Measurements from ENCODE around the gene NAGLU.

Gene NAGLU

GRCh38 chr17:42509841-42510240, 26.2 kb upstream of the NAGLU start:
- H3K27ac ChIP-seq (ENCODE audit: poor library complexity, severe bottlenecking) = no peak overlapping the region
- H3K4me3 ChIP-seq (ENCODE audit: severe bottlenecking) = no peak overlapping the region
- no peaks in the 10 kb centered on the region for H3K9me3 ChIP-seq (ENCODE audit: severe bottlenecking)
- TF ChIP-seq CTCF (IDR thresholded peaks at IDR 0.05; ENCODE audit: poor library complexity, severe bottlenecking) = no peak
- DNase-seq (ENCODE audit: low spot score) (no peak), ATAC-seq (ENCODE audit: low read depth) (no peak)
- no peaks in the 10 kb centered on the region for H3K27me3 ChIP-seq (ENCODE audit: insufficient read depth, poor library complexity, severe bottlenecking)
- peaks cover 12% of the 10 kb centered on the region for H3K36me3 ChIP-seq (ENCODE audit: low read depth)
- H3K4me1 ChIP-seq (ENCODE audit: insufficient read depth, poor library complexity, severe bottlenecking) = no peaks in the 10 kb centered on the region

- no peak overlapping the region for H3K4me3 ChIP-seq (ENCODE audit: severe bottlenecking)
- no peaks in the 10 kb centered on the region for H3K4me1 ChIP-seq (ENCODE audit: insufficient read depth, poor library complexity, severe bottlenecking)
- ATAC-seq (ENCODE audit: low read depth) (no peak), DNase-seq (ENCODE audit: low spot score) (no peak)
- TF ChIP-seq CTCF (IDR thresholded peaks at IDR 0.05; ENCODE audit: poor library complexity, severe bottlenecking) = no peak
- H3K9me3 ChIP-seq (ENCODE audit: severe bottlenecking) = no peaks in the 10 kb centered on the region
- H3K27me3 ChIP-seq (ENCODE audit: insufficient read depth, poor library complexity, severe bottlenecking) = no peaks in the 10 kb centered on the region
- no peak overlapping the region for H3K27ac ChIP-seq (ENCODE audit: poor library complexity, severe bottlenecking)
- peaks cover 12% of the 10 kb centered on the region for H3K36me3 ChIP-seq (ENCODE audit: low read depth)
These were observed 23.8 kb upstream of the NAGLU start for GRCh38 chr17:42512246-42512645.

DNA sequence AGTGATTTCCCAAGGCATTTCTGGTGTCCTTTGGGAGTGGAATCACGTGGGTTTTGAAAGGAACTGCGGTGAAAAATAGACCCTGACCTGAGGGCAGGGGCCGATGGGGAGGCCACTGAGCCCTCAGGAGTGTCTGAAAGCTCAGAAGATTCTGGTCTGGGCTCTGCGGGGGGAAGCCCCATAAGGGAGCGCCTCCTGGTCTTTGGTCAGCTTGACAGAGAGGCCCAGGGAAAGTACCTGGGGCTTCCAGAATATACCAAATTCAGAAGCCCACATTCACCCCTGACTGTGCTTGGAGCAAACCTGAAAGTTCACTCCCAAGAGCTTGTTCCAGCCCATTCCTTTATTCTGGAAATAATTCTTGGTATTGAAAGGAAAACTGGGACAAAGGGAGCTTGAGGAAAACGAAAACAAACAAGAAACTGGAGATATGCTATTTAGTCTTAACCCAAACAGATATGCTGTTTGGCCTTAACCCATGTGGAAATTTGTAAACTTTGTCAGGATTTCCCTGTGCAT, 23.2 kb upstream of the NAGLU start:
- no peak overlapping the region for H3K4me3 ChIP-seq (ENCODE audit: severe bottlenecking)
- H3K27me3 ChIP-seq (ENCODE audit: insufficient read depth, poor library complexity, severe bottlenecking) = no peaks in the 10 kb centered on the region
- peaks cover 3% of the 10 kb centered on the region for H3K4me1 ChIP-seq (ENCODE audit: insufficient read depth, poor library complexity, severe bottlenecking)
- no peaks in the 10 kb centered on the region for H3K9me3 ChIP-seq (ENCODE audit: severe bottlenecking)
- H3K27ac ChIP-seq (ENCODE audit: poor library complexity, severe bottlenecking) = no peak overlapping the region
- peaks cover 12% of the 10 kb centered on the region for H3K36me3 ChIP-seq (ENCODE audit: low read depth)
- ATAC-seq (ENCODE audit: low read depth) (no peak), DNase-seq (ENCODE audit: low spot score) (no peak)
- TF ChIP-seq CTCF (IDR thresholded peaks at IDR 0.05; ENCODE audit: poor library complexity, severe bottlenecking) = no peak

GRCh38 chr17:42513686-42514085, 22.4 kb upstream of the NAGLU start:
- Histone ChIP-seq H3K4me3 (ENCODE audit: severe bottlenecking) (no peak overlapping the region), H3K27me3 (ENCODE audit: insufficient read depth, poor library complexity, severe bottlenecking) (no peaks in the 10 kb centered on the region), H3K4me1 (ENCODE audit: insufficient read depth, poor library complexity, severe bottlenecking) (peaks cover 12% of the 10 kb centered on the region), H3K27ac (ENCODE audit: poor library complexity, severe bottlenecking) (no peak overlapping the region), H3K36me3 (ENCODE audit: low read depth) (peaks cover 4% of the 10 kb centered on the region), H3K9me3 (ENCODE audit: severe bottlenecking) (no peaks in the 10 kb centered on the region)
- DNase-seq (ENCODE audit: low spot score) = no peak
- no peak for ATAC-seq (ENCODE audit: low read depth)
- TF ChIP-seq CTCF (IDR thresholded peaks at IDR 0.05; ENCODE audit: poor library complexity, severe bottlenecking) = no peak

- H3K36me3 ChIP-seq (ENCODE audit: low read depth) = no peaks in the 10 kb centered on the region
- H3K4me3 ChIP-seq (ENCODE audit: severe bottlenecking) = no peak overlapping the region
- DNase-seq (ENCODE audit: low spot score) (no peak), ATAC-seq (ENCODE audit: low read depth) (no peak)
- peaks cover 18% of the 10 kb centered on the region for H3K4me1 ChIP-seq (ENCODE audit: insufficient read depth, poor library complexity, severe bottlenecking)
- H3K9me3 ChIP-seq (ENCODE audit: severe bottlenecking) = no peaks in the 10 kb centered on the region
- H3K27me3 ChIP-seq (ENCODE audit: insufficient read depth, poor library complexity, severe bottlenecking) = no peaks in the 10 kb centered on the region
- no peak for TF ChIP-seq CTCF (IDR thresholded peaks at IDR 0.05; ENCODE audit: poor library complexity, severe bottlenecking)
- no peak overlapping the region for H3K27ac ChIP-seq (ENCODE audit: poor library complexity, severe bottlenecking)
These were observed 21.8 kb upstream of the NAGLU start for GRCh38 chr17:42514279-42514678.
